CD4-positive, alpha-beta T cell (primary cell): Measurements from ENCODE around the gene ACSF2. TPM values are rescaled to one million over a fixed set of nuclear protein-coding genes. Genes with fewer than 3 reads are reported as not detected.
"Not testable (repeated sequence)": the region's sequence is repeated elsewhere in the genome, so short reads cannot be mapped to it uniquely, and the experiment has no call there.

Source experiments
- ATAC-seq: fragments of 200-7000 bp; cut with Tn5 transposase; one replicate; pipeline ENCODE4 v1.10.0; 2022; ENCODE audit warnings: mild to moderate bottlenecking; ENCODE audit not compliant: poor library complexity
- CTCF ChIA-PET: fragments of 350-600 bp; sonication (Branson Sonifier 250); formaldehyde crosslinking; loops from one replicate; lab custom pipeline; 2021; ENCODE audit warnings: antibody characterized with exemption, inconsistent platforms; lab: Charles Lee
- POLR2A ChIA-PET: fragments of 350-600 bp; sonication (Branson Sonifier 250); formaldehyde crosslinking; loops from one replicate; lab custom pipeline; 2021; ENCODE audit warnings: antibody characterized with exemption, inconsistent platforms; lab: Charles Lee
- DNase-seq, 14 experiments: peaks; one replicate each; pipeline ENCODE4 v3.0.0-alpha.2; 2013 to 2020; ENCODE audit warnings: mixed read lengths in 2 of 14
- H3K27ac ChIP-seq, 2 donors: one replicate each; pipeline versions ENCODE4 v1.5.1 to v1.7.0; 2013; ENCODE audit warnings: low read length in 2 of 2, low read depth in 1 of 2, mild to moderate bottlenecking in 1 of 2
- H3K27me3 ChIP-seq, 2 experiments: 1 replicate in 1 of 2; 2 replicates in 1 of 2; pipeline versions ENCODE4 v1.6.1 to v1.7.0; 2013; ENCODE audit warnings: low read length in 2 of 2, control low read depth in 1 of 2, mild to moderate bottlenecking in 1 of 2, moderate library complexity in 1 of 2; ENCODE audit not compliant: insufficient read depth in 2 of 2, control insufficient read depth in 1 of 2
- H3K36me3 ChIP-seq: one replicate; pipeline ENCODE4 v1.6.1; 2013; ENCODE audit warnings: low read length, control low read depth; ENCODE audit not compliant: insufficient read depth
- H3K4me1 ChIP-seq: one replicate; pipeline ENCODE4 v1.6.1; 2013; ENCODE audit warnings: low read length, control low read depth; ENCODE audit not compliant: insufficient read depth
- H3K4me3 ChIP-seq: one replicate; pipeline ENCODE4 v1.5.1; 2013; ENCODE audit warnings: mild to moderate bottlenecking, low read length, moderate library complexity
- H3K9me3 ChIP-seq, 2 experiments: 1 replicate in 1 of 2; 2 replicates in 1 of 2; pipeline versions ENCODE4 v1.6.1 to v1.7.0; 2013; ENCODE audit warnings: low read length in 2 of 2, mild to moderate bottlenecking in 2 of 2, control low read depth in 1 of 2, moderate library complexity in 1 of 2; ENCODE audit not compliant: control insufficient read depth in 1 of 2, insufficient read depth in 1 of 2
- H3K27ac Mint-ChIP-seq: one replicate; pipeline ENCODE4 v1.8.0; 2020; ENCODE audit warnings: mixed read lengths
- H3K27me3 Mint-ChIP-seq: one replicate; pipeline ENCODE4 v1.8.0; 2021; ENCODE audit warnings: mixed read lengths
- H3K36me3 Mint-ChIP-seq: one replicate; pipeline ENCODE4 v1.8.0; 2021; ENCODE audit warnings: low read depth, mixed read lengths
- H3K4me1 Mint-ChIP-seq: one replicate; pipeline ENCODE4 v1.8.0; 2021; ENCODE audit warnings: low read depth, mixed read lengths
- H3K4me3 Mint-ChIP-seq: one replicate; pipeline ENCODE4 v1.8.0; 2020; ENCODE audit warnings: mild to moderate bottlenecking, mixed read lengths
- H3K9me3 Mint-ChIP-seq: one replicate; pipeline ENCODE4 v1.8.0; 2020; ENCODE audit warnings: mixed read lengths
- intact Hi-C, 2 experiments: fragments of 100-400 bp; cut with DNase I in 1 of 2; cut with micrococcal nuclease in 1 of 2; formaldehyde crosslinking; loops; one replicate each; pipeline versions ENCODE4 v1.15.1 to v1.9.0; 2023 to 2025; cut with DNase I, micrococcal nuclease
- total RNA-seq, 174 experiments: library from RNA in 2 of 174; stranded (reverse) in 2 of 174; gene quantifications; one replicate each; pipeline ENCODE4 v1.2.3 and lab custom pipeline; 2021 to 2026
- TF ChIP-seq, protein P1 (sequence below): fragments of 200-600 bp; IDR thresholded peaks from one replicate; pipeline ENCODE4 v1.8.0; 2022; ENCODE audit warnings: antibody characterized with exemption, mild to moderate bottlenecking

ACSF2 gene
- total RNA-seq, 2 experiments from 2014 or later, result 11.9 to 13.9 TPM

DNA sequence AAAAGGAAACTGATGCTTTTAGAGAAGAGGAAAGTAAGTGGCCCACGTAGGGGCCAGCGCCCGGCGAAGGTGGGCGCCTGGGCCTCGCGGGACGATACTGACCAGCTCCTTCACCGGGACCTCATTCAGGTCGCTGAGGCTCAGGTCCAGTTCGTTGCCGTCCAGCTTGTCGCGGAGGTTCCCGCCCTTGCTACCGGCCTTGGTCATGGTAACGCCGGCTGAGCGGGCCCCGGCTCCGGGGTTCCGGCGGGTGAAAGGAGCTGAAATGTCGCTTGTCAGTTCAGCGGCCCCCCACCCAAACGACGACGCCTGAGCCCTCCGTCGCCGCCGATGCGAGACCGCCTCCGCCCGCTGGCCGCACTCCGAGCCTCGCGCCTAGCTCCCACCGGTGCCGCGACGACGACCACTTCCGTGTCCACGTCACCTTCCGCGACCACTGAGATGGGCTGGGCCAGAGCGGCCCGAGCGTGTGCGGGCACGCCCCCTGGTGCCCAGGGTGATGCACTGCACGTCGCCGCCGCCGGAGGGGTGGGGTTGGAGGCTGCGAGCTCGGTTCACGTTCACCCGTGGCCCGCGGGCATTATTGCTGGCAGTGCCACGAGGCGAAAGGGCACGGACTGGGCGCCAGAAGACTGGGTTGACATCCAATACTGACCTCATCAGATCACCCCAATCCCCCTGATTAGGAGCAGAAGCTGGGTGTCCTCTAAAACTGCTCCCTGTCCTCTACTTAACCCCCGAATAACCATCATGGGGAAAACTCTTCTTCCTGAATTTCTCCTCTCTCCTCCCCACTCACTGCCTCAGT lies 28.7 kb upstream of the ACSF2 start, which contains the start of gene LRRC59:
LRRC59 (minus strand) TSS at position 413 of the 808 bp plus-strand sequence; CDS start at position 207, 206 bp downstream.
- POLR2A ChIA-PET, result interaction anchor here (0.7 to 4.6 kb wide), 21 partner anchors 8 to 609 kb away, joined by 3 to 52 read pairs (median 4); partner anchors contain the start of genes ACSF2, EME1, KAT7 and LUC7L3
- ATAC-seq, result peak; percentile 99

DNA sequence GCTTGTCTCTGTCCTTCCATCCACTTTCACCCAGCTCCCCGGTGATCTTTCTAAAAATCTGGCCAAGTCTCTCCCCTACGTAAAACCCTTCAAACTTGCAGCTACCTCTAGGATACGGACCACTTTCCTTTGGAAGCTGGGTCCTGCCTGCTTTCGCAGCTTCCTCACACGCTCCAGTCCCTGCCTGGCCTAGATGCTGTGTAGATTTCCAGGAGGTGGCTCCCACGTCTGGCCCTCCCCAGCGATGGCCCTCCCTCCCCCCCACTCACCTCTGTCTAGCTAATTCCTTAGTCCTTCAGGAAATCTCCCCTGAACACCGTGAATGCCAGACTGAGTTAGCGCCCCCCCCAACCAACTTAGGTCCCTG lies 28.1 kb upstream of the ACSF2 start:
- TF ChIP-seq, protein P1, sequence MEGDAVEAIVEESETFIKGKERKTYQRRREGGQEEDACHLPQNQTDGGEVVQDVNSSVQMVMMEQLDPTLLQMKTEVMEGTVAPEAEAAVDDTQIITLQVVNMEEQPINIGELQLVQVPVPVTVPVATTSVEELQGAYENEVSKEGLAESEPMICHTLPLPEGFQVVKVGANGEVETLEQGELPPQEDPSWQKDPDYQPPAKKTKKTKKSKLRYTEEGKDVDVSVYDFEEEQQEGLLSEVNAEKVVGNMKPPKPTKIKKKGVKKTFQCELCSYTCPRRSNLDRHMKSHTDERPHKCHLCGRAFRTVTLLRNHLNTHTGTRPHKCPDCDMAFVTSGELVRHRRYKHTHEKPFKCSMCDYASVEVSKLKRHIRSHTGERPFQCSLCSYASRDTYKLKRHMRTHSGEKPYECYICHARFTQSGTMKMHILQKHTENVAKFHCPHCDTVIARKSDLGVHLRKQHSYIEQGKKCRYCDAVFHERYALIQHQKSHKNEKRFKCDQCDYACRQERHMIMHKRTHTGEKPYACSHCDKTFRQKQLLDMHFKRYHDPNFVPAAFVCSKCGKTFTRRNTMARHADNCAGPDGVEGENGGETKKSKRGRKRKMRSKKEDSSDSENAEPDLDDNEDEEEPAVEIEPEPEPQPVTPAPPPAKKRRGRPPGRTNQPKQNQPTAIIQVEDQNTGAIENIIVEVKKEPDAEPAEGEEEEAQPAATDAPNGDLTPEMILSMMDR, result no peak
- POLR2A ChIA-PET, result interaction anchor here (0.7 to 4.6 kb wide), 17 partner anchors 9 to 610 kb away, joined by 3 to 52 read pairs (median 4); partner anchors contain the start of genes ACSF2, EME1, KAT7 and MRPL27
- H3K27ac Mint-ChIP-seq, result peak overlapping the region; percentile 83

More for the DNA sequence above, 28.7 kb upstream of the ACSF2 start, which contains the start of gene LRRC59:
- H3K9me3 ChIP-seq, result no peaks in the 10 kb centered on the region
- Mint-ChIP-seq H3K27me3 (no peaks in the 10 kb centered on the region), H3K9me3 (no peaks in the 10 kb centered on the region), H3K27ac (peak within 1 kb of the TSS; percentile 83), H3K4me1 (peaks cover 45% of the 10 kb centered on the region), H3K4me3 (peak within 1 kb of the TSS; percentile 99), H3K36me3 (peaks cover 43% of the 10 kb centered on the region)
- intact Hi-C loops, result loop anchor here (1.0 to 5.0 kb wide), 4 partner anchors 24 to 51 kb away; partner anchors contain the start of genes EME1 (in 1 of the 2), MRPL27 (in 1 of the 2) and XYLT2 (in 1 of the 2)
- H3K4me3 ChIP-seq, result peak within 1 kb of the TSS; percentile 100
- TF ChIP-seq, protein P1, result peak; percentile 99
- no peaks in the 10 kb centered on the region for H3K27me3 ChIP-seq
- peak within 1 kb of the TSS; percentile 60 to 87 for H3K27ac ChIP-seq
- peaks cover 31% of the 10 kb centered on the region for H3K36me3 ChIP-seq
- CTCF ChIA-PET, result interaction anchor here (0.6 to 3.1 kb wide), 37 partner anchors 8 to 1205 kb away, joined by 3 to 22 read pairs (median 4); partner anchors contain the start of genes CHAD, COL1A1, LUC7L3 and NME1
- H3K4me1 ChIP-seq, result peaks cover 30% of the 10 kb centered on the region
- DNase-seq, result peak; percentile 87 to 96 (median 92)

DNA sequence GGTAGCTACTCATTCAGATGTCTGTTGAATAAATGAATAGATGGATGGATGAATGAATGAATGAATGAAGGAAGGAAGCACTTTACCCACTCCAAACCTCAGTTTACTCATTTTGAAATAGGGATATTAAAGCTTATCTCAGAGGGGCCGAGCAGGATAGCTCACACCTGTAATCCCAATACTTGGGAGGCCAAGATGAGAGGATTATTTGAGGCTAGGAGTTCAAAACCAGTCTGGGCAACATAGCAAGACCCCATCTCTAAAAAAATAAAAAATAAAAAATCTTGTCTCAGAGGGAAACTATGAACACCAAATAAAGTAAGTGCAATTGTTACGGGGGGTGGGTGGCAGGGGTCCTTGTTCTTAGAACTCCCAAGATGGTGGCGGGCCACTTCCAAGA lies 27.3 kb upstream of the ACSF2 start:
- H3K27ac ChIP-seq, H3K27me3 Mint-ChIP-seq, ATAC-seq, H3K27ac Mint-ChIP-seq, H3K9me3 ChIP-seq, H3K9me3 Mint-ChIP-seq, H3K4me3 ChIP-seq, H3K27me3 ChIP-seq, DNase-seq: not testable (repeated sequence)
- intact Hi-C loops, result loop anchor here in 1 of 2 experiments (1.0 to 5.0 kb wide), 3 partner anchors 26 to 79 kb away; no protein-coding TSS in a partner anchor
- Histone ChIP-seq H3K36me3 (peaks cover 17% of the 10 kb centered on the region), H3K4me1 (peaks cover 30% of the 10 kb centered on the region)
- ChIA-PET CTCF (interaction anchor here (1.7 to 3.1 kb wide), 4 partner anchors 28 to 80 kb away, joined by 3 to 22 read pairs (median 16); partner anchors contain the start of gene RSAD1), POLR2A (interaction anchor here (1.4 to 4.6 kb wide), 4 partner anchors 11 to 80 kb away, joined by 3 to 52 read pairs (median 28); partner anchors contain the start of genes EME1, MRPL27 and RSAD1)
- H3K36me3 Mint-ChIP-seq, result peaks cover 29% of the 10 kb centered on the region
- H3K4me3 Mint-ChIP-seq, result peak overlapping the region; percentile 99
- H3K4me1 Mint-ChIP-seq, result peaks cover 38% of the 10 kb centered on the region

More for the DNA sequence above, 28.1 kb upstream of the ACSF2 start:
- intact Hi-C loops, result loop anchor here (1.0 to 5.0 kb wide), 6 partner anchors 25 to 79 kb away; partner anchors contain the start of genes EME1 (in 1 of the 2), MRPL27 (in 1 of the 2) and XYLT2 (in 1 of the 2)
- DNase-seq (no peak), ATAC-seq (no peak)
- Histone ChIP-seq H3K27me3 (no peaks in the 10 kb centered on the region), H3K4me1 (peaks cover 30% of the 10 kb centered on the region), H3K9me3 (no peaks in the 10 kb centered on the region), H3K36me3 (peaks cover 25% of the 10 kb centered on the region), H3K4me3 (peak overlapping the region; percentile 100), H3K27ac (no peak overlapping the region)
- peak overlapping the region; percentile 99 for H3K4me3 Mint-ChIP-seq
- no peaks in the 10 kb centered on the region for H3K9me3 Mint-ChIP-seq
- H3K27me3 Mint-ChIP-seq, result no peaks in the 10 kb centered on the region
- H3K4me1 Mint-ChIP-seq, result peaks cover 45% of the 10 kb centered on the region
- H3K36me3 Mint-ChIP-seq, result peaks cover 37% of the 10 kb centered on the region
- CTCF ChIA-PET, result interaction anchor here (0.6 to 3.1 kb wide), 31 partner anchors 9 to 831 kb away, joined by 3 to 22 read pairs (median 5); partner anchors contain the start of genes CHAD, COL1A1, NME1 and PPP1R9B

DNA sequence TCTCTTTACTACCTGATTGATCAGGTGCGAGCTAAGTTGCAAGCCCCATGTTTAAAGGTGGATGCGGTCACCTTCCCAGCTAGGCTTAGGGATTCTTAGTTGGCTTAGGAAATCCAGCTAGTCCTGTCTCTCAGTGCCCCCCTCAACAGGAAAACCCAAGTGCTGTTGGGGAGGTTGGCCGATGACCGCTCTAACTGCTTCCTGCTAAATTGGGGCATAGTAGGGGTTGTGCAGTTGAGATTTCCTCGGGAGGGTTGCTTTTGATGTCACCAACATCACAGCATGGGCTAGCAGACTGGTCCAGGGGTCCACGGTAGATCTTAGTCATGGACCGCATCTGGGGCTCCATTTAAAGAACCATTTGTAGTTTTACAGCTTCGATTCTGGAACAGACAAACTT lies 26.4 kb upstream of the ACSF2 start:
- POLR2A ChIA-PET, result interaction anchor here (4.0 to 4.6 kb wide), 2 partner anchors 28 to 37 kb away, joined by 35 to 52 read pairs; partner anchors contain the start of genes EME1 and MRPL27

DNA sequence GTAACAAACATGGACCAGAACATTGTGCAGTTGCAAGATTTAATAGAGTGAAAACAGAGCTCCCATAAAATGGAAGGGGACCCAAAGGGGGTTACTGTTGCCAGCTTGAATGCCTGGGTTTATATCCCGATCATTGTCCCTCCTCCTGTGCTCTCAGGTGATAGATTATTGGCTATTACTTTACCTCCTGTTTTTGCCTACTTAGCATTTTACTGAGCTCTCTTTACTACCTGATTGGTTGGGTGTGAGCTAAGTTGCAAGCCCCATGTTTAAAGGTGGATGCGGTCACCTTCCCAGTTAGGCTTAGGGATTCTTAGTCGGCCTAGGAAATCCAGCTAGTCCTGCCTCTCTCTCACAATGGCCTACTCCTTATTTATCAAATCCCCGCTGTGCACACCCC lies 20.7 kb upstream of the ACSF2 start:
- H3K4me3 Mint-ChIP-seq, POLR2A ChIA-PET, H3K4me1 ChIP-seq, H3K4me1 Mint-ChIP-seq, H3K27me3 ChIP-seq, ATAC-seq, H3K9me3 ChIP-seq, H3K4me3 ChIP-seq, H3K36me3 Mint-ChIP-seq, intact Hi-C loops, H3K9me3 Mint-ChIP-seq, H3K27ac Mint-ChIP-seq, DNase-seq, H3K27ac ChIP-seq, H3K36me3 ChIP-seq: not testable (repeated sequence)
- CTCF ChIA-PET, result interaction anchor here (1.6 kb wide), 1 partner anchor 8 kb away, joined by 6 read pairs; the partner anchor contains the start of gene LRRC59
- H3K27me3 Mint-ChIP-seq, result peaks cover 25% of the 10 kb centered on the region

More for the DNA sequence above, 26.4 kb upstream of the ACSF2 start:
- CTCF ChIA-PET, result interaction anchor here (1.7 kb wide), 1 partner anchor 31 kb away, joined by 3 read pairs; no protein-coding TSS in a partner anchor
- peaks cover 20% of the 10 kb centered on the region for H3K36me3 Mint-ChIP-seq
- not testable (repeated sequence) for H3K27ac Mint-ChIP-seq, H3K27me3 ChIP-seq, H3K4me3 ChIP-seq, H3K36me3 ChIP-seq, H3K9me3 ChIP-seq, DNase-seq, H3K27ac ChIP-seq, H3K9me3 Mint-ChIP-seq, H3K27me3 Mint-ChIP-seq, ATAC-seq
- peaks cover 32% of the 10 kb centered on the region for H3K4me1 Mint-ChIP-seq
- H3K4me1 ChIP-seq, result peaks cover 30% of the 10 kb centered on the region
- intact Hi-C loops, result loop anchor here in 1 of 2 experiments (2.0 to 5.0 kb wide), 2 partner anchors 25 to 37 kb away; no protein-coding TSS in a partner anchor
- H3K4me3 Mint-ChIP-seq, result peak overlapping the region; percentile 45
